Activated CD8-positive, alpha-beta memory T cell treated with anti-CD3 and anti-CD28 coated beads for 36 hours (primary cell): ENCODE measurements around the gene ARF6. TPM values are rescaled to one million over a fixed set of nuclear protein-coding genes. Genes with fewer than 3 reads are reported as not detected.

ENCODE experiments used
- CTCF ChIA-PET: fragments of 350-600 bp; sonication (Branson Sonifier 250); formaldehyde crosslinking; loops from one replicate; lab custom pipeline; 2021; ENCODE audit warnings: antibody characterized with exemption; lab: Charles Lee
- POLR2A ChIA-PET: fragments of 350-600 bp; sonication (Branson Sonifier 250); formaldehyde crosslinking; loops from one replicate; lab custom pipeline; 2021; ENCODE audit warnings: antibody characterized with exemption; lab: Charles Lee
- total RNA-seq, 2 experiments: library from RNA; stranded (reverse); gene quantifications; one replicate each; pipeline ENCODE4 v1.2.3, GENCODE V29; 2021

ARF6 gene
- total RNA-seq, result 100 to 1,000 TPM; 164 to 167 TPM

DNA sequence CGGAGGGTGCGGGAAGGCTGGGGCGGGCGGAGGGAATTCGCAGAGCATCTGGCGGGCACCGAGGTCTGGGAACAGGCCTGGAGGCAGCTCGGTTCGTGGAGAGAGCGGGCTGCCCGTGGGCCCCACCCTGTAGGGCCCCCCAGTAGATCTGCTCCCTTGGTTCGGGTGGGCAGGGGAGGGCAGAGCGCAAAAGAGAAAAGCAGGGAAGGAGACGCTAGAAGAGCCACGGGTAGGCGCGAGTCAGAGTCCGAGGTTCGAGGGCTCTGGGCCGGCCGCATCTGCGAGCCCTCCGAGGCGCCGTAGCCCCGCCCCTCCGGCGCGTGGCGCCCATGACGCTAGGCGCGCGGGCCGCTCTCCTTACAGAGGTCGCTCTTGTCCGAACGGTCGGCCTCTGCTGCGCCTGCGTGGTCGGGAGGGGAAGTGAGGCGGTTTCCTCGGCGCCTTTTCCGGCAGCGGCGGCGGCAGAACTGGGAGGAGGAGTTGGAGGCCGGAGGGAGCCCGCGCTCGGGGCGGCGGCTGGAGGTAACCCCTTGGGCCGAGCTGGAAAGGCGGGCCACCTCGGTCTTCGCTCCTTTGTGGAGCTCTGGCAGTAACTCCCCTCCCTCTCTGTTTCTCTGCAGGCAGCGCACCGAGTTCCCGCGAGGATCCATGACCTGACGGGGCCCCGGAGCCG is at the start of gene ARF6:
TSS of gene ARF6 (plus strand) at position 447 of the 673 bp plus-strand sequence. CDS start 655 bp downstream, outside the sequence.
- ChIA-PET CTCF (interaction anchor here (0.8 to 3.5 kb wide), 8 partner anchors 13 to 169 kb away, joined by 3 to 23 read pairs (median 5); partner anchors contain the start of gene NEMF), POLR2A (interaction anchor here (0.6 to 2.8 kb wide), 16 partner anchors 8 to 261 kb away, joined by 3 to 55 read pairs (median 8); no protein-coding TSS in a partner anchor)

DNA sequence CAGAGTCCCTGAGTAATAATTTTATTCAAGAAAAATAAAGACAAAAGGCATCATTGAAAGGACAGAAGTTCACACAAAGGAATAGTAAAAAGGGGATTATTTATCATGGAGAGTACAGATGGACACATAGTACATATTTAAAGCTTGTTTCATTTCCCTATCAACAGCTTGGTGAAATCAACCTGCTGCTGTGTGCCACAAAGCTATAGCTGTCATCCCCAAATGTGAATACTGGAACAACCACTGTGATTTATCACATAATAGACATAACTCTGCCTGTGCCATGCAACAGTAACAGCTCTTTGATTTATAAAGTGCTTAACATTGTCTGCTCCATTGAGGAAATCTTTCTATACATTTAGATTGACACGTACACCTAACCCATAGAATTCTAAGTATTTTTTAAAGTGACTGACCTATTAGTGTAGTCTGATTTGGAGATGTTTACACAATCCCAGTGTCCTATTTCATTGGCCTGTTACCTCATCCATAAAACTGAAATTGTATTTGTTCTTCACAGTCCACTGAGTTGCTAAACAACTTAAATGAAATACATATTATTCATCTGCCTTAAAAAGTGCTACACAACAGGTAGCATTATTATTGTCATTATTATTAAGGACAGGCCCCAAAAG is 43.6 kb upstream of the ARF6 start:
- POLR2A ChIA-PET, result no interaction called here
- CTCF ChIA-PET, result no interaction called here

DNA sequence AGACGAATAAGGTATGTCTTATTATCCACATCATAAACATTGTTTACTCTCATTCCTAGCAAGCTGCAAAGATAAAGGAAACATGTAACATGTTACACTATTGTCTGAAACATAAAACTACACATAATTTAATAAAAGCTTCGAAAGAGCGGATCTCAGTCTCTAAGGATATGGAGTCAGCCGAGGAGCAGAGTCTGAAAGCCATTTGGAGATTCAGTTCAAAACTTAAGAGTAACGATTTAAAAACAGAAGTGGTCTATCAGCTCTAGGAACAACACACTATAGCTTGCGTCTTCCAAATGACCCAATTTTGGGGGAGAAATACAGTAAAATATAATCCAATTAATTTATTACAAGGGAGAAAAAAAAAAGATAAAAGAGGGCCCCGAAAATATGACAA is 41.1 kb upstream of the ARF6 start:
- ChIA-PET CTCF (interaction anchor here (0.5 to 3.8 kb wide), 15 partner anchors 10 to 492 kb away, joined by 3 to 35 read pairs (median 5); partner anchors contain the start of gene KLHDC2), POLR2A (interaction anchor here (0.5 to 2.6 kb wide), 10 partner anchors 9 to 680 kb away, joined by 3 to 9 read pairs (median 6); partner anchors contain the start of gene VCPKMT)

DNA sequence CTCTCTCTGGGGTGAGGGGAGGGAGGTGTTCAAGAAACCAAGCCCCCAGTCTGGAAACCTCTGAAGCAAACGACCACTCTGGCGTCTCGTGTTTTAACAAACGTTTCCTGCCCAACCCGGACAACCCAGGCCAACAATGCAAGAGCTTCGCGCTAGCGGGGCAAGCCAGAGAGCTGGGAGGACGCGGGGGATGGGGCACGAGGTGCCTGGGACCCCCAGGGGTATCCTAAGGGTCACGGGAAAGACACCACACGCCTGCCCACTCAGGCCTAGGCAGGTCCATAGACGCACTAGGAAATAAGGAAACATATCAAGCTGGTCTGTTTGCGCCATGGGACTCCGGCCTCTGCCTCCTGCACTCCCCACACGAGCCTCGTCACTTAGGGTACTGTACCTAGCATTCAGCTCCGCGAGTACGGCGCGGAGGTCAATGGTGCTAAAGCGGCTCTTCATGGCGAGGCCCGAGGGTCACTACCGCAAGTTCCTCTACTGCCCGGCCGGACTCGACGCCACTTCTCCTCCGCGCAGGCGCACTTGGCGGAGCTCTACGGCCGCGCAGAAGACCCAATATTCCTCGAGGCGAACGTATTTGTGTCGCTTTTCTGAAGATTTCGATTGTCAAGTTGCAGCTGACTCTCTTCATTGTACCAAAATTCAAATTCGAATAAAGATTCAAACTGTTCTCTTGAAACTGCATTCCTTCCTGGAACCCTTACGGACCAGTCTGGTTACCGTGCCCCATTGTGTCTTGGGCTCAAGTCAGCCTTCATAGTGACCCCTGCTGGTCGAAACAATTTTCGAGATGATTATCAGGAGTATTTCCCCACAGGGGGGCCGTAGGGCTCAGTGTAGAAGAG is 40.4 kb upstream of the ARF6 start, which contains the start of gene NEMF:
TSS of gene NEMF (minus strand) at position 488 of the 857 bp plus-strand sequence. CDS start at position 453, 35 bp downstream.
- ChIA-PET CTCF (interaction anchor here (0.7 to 3.8 kb wide), 21 partner anchors 9 to 283 kb away, joined by 3 to 35 read pairs (median 4); partner anchors contain the start of gene KLHDC2), POLR2A (interaction anchor here (0.5 to 2.6 kb wide), 11 partner anchors 8 to 679 kb away, joined by 3 to 9 read pairs (median 4); partner anchors contain the start of gene VCPKMT)

DNA sequence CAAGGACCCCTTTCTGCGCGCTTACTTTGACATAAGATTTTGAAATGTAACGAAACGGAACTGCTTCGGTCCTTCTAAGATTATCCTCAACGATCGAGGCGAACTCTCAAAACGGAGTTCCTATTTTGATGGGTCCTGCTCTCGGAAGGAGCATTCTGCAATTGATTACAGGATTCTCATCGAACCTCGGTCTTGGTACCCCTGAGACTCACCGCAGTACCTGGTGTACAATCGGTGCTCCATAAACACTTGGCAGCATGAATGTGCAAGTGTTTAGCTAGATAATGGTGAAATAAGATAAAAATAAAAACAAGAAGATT is 39.8 kb upstream of the ARF6 start:
- CTCF ChIA-PET, result interaction anchor here (0.6 to 3.8 kb wide), 17 partner anchors 9 to 283 kb away, joined by 3 to 35 read pairs (median 4); partner anchors contain the start of genes KLHDC2 and RPL36AL

DNA sequence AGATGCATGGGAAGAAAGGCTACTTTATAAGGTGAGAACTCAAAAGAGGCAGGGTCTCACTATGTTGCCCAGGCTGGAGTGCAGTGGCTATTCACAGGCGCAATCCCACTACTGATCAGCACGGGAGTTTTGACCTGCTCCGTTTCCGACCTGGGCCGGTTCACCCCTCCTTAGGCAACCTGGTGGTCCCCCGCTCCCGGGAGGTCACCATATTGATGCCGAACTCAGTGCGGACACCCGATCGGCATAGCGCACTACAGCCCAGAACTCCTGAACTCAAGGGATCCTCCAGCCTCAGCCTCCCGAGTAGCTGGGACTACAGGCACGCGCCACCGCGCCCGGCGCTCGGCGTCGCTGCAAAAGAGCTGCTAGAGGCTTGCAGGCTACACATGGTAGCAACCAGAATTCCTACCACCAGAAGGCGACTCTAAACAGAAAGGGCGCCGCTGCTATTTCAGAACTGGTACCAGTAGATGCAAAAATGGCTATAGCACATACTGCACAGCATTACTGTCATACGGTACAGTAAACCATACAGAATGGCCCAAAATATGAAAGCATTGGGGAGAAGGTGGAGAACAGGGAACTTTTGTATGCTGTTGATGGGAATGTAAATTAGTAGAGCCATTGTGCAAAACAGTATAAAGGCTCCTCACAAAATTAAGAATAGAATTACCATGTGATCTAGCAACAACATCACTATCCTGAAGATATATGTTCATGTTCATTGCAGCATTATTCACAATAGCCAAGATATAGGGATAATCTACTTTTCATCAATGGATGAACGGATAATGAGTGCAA is 39.1 kb upstream of the ARF6 start:
- ChIA-PET POLR2A (no interaction called here), CTCF (interaction anchor here (0.6 to 3.8 kb wide), 10 partner anchors 8 to 282 kb away, joined by 3 to 35 read pairs (median 4); partner anchors contain the start of gene RPL36AL)

More for the DNA sequence above, 39.8 kb upstream of the ARF6 start:
- POLR2A ChIA-PET, result interaction anchor here (1.5 to 2.6 kb wide), 5 partner anchors 10 to 263 kb away, joined by 7 to 9 read pairs (median 9); partner anchors contain the start of gene VCPKMT

DNA sequence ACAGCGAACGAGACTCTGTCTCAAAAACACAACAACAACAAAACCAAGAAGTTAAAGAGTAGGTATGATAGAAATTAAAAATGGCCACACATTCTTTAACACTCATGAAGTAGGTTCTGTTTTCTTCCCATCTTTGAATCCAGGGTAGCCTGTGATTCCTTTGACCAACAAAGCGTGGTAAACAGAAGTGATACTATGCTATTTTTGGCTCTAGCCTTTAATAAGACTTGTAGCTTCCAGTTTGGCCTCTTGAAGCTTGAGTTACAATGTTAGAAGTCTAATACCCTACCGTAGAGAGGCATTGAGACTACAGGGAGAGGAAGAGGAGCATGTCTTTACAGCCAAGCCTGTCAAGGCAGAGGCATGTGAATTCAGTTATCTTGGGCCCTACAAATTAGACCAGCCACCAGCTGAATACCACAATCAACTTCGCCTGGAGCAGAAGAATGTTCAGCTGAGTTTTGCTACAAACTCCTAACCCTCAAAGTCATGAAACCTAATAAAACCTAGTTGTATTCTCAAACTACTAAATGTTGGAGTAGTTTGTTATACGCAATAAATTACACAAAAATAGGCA is 35.4 kb upstream of the ARF6 start:
- ChIA-PET CTCF (interaction anchor here (1.4 kb wide), 1 partner anchor 8 kb away, joined by 3 read pairs; no protein-coding TSS in a partner anchor), POLR2A (no interaction called here)

DNA sequence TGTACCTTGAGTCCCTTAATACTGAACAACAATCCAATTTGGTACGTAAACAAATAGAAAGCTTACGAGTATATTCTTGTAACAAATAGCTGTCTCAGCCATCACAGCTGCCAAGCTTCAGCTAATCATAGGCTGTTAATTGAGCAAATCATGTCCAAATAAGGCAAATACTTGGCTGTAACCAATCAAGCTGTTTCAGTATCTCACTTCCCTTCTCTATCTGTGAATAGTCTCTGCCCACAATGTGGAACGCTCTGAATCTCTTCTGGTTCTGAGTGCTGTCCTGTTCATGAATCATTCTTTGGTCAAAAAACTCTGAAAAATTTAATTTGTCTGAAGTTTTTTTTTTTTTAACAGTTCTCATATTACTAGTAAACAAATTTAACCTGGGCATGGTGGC is 34.5 kb upstream of the ARF6 start:
- ChIA-PET POLR2A (interaction anchor here (0.7 kb wide), 2 partner anchors 19 to 230 kb away, joined by 3 to 4 read pairs; no protein-coding TSS in a partner anchor), CTCF (interaction anchor here (0.6 to 1.4 kb wide), 4 partner anchors 7 to 179 kb away, joined by 3 to 4 read pairs (median 3); no protein-coding TSS in a partner anchor)

DNA sequence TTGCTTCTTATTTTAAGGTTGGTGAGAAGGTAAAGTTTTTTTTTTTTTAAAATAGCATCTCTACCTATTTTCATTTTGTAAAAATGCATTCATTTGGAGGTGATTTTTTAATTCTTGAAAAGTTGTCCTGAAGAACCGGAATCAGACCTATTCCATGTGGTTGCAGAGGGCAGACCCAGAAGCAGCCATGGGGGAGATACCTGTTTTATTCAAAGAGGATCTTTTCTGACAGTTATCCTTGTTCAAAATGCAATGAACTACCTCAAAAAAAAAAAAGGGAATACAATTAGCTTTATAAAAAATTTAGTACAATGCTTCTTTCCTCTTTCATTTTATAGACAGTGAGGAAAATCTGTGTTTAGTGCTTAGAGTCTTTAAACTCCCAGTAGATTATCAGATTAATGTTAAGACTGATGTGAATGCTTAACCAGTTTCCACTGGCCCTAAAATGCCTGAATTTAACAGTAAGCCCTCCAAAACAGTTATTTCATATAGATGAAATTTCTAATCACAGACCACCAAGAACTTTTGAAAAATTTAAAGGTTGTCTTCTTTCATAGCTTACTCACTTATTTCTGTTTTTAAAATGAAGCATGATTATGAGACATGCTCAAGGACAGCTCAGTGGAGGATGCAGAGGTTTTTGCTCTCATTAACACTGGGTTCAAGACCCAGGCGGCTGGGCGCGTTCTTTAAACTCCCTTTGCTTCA is 31.7 kb upstream of the ARF6 start:
- ChIA-PET POLR2A (interaction anchor here (0.7 to 6.1 kb wide), 9 partner anchors 9 to 255 kb away, joined by 3 to 68 read pairs (median 4); partner anchors contain the start of genes ARF6, NEMF and VCPKMT), CTCF (interaction anchor here (0.8 to 4.0 kb wide), 18 partner anchors 9 to 459 kb away, joined by 3 to 44 read pairs (median 5); partner anchors contain the start of genes ARF6 and NEMF)

DNA sequence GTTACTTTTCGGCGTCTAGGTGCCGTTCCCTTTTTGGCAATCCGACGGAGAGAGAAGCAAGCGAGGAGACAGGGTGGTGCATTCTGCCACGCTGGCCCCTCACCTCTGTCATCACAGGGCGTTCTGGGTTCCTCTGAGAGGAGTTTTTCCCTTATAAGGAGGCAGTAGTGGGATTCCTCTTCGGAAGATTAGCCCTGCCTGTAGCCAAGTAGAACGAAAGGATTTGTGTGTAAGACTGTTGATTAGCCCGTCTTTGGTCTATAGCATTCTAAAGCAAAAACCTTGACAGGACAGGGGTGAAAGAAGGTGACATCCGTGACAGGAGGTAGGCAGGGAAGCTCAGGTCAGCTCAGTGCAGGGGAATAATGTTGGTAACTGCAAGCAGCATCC is 31.2 kb upstream of the ARF6 start:
- ChIA-PET POLR2A (interaction anchor here (0.7 to 6.1 kb wide), 11 partner anchors 31 to 254 kb away, joined by 3 to 68 read pairs (median 12); partner anchors contain the start of genes ARF6 and VCPKMT), CTCF (interaction anchor here (0.7 to 4.0 kb wide), 21 partner anchors 9 to 459 kb away, joined by 3 to 44 read pairs (median 5); partner anchors contain the start of genes ARF6, NEMF, SOS2 and VCPKMT)

DNA sequence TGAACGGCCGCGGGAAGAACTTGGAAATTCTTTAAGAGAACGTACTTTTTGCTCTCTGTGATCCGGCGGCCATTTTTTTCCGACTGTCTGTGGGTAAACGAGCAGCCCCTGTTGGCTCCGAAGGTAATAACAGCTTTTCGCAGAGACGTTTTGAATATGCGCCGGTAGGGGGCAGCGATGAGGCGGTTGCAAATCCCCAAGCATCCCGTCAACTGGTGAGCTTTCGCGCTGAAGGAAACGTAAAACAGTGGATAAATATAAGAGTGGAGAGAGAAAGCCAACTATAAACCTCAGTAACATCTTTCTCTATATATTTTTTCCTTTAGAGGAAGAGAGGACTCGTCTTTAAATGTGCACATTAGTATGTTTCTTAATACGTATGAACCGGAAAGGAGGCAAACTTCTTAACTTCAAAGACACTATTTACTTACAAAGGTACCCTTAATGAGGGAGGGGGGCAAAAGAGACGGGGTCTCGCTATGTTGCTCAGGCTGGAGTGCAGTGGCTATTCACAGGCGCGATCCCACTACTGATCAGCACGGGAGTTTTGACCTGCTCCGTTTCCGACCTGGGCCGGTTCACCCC is 30.7 kb upstream of the ARF6 start:
- CTCF ChIA-PET, result interaction anchor here (0.7 to 4.0 kb wide), 27 partner anchors 10 to 458 kb away, joined by 3 to 44 read pairs (median 5); partner anchors contain the start of genes ARF6, DNAAF2, NEMF and SOS2

DNA sequence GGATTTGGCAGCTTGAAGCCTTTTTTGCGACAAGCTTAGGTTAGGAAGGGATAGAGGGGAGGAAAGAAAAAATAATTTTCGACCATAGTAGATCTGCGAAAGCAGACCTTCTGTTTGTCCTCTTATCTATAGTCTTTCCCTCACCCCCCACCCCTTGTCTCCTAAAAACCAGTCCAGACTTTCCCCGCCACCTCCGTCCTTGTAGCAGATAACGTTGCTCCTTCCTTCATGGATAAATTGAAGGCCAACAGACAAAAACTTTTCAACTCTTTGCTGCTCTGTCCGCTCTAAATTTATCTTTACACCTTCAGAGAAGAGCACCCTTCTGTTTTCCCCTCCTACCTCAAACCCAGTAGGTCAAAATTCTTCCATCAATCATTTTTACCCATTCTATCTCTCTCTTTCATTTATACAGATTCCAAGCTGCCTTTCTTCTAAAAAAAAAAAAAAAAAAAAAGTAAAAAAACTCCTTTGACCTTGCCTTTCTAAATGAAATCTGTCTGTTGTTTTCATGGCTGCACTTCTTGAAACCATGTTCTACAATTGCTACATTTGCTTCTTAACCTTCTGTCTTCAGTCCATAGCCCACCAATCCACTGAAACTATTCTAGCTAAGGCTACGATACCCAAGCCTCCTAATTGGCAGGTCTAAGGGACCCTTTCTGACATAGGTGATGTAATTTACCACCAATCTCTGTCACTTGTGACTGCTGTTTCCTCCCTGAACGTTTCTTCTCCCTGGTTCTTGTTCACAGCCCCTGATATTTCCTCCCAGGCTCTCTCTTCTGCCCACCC is 29.2 kb upstream of the ARF6 start:
- POLR2A ChIA-PET, result interaction anchor here (0.5 to 6.1 kb wide), 18 partner anchors 11 to 253 kb away, joined by 3 to 68 read pairs (median 8); partner anchors contain the start of genes ARF6, NEMF and VCPKMT
- CTCF ChIA-PET, result interaction anchor here (0.6 to 3.5 kb wide), 12 partner anchors 11 to 253 kb away, joined by 3 to 44 read pairs (median 6); partner anchors contain the start of genes ARF6, MGAT2, NEMF and RPL36AL

More for the DNA sequence above, 30.7 kb upstream of the ARF6 start:
- POLR2A ChIA-PET, result interaction anchor here (0.5 to 6.1 kb wide), 25 partner anchors 10 to 369 kb away, joined by 3 to 68 read pairs (median 4); partner anchors contain the start of genes ARF6, NEMF, SOS2 and VCPKMT

DNA sequence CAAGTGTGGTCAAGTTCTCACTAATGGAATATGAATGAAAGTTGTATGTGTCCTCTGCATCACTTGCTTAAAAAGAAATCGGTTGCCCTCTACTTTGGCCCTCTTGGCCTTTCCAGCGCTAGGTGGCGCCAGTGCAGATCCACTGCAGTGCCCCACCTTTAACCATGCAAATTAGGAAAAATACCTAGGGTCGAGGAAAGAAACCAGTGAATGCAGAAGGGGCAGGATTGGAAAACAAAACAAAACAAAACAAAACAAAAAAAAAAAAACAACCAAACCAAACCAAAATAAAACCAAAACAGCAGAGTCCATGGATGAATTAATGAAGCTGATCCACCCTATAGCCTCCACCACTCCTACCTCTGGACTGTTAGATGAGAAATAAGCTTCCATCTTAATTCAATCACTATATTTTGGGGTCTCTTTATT is 27.4 kb upstream of the ARF6 start:
- ChIA-PET POLR2A (interaction anchor here (1.6 to 6.1 kb wide), 3 partner anchors 27 to 173 kb away, joined by 3 to 68 read pairs (median 8); partner anchors contain the start of gene ARF6), CTCF (interaction anchor here (0.6 to 1.8 kb wide), 18 partner anchors 8 to 283 kb away, joined by 3 to 10 read pairs (median 4); partner anchors contain the start of genes MGAT2, NEMF, RPL36AL and VCPKMT)
